GM12892 (cell line): ENCODE measurements around the gene MREG.
"Not testable (repeated sequence)": the region's sequence is repeated elsewhere in the genome, so short reads cannot be mapped to it uniquely, and the experiment has no call there.

Source experiments
- DNase-seq: peaks from one replicate; pipeline ENCODE4 v3.0.0; 2011; ENCODE audit not compliant: insufficient read length
- FAIRE-seq: peaks from 2 replicates; lab custom pipeline; 2011; peaks lifted over from hg19 to GRCh38; lab: Jason Lieb, UNC
- POLR2A ChIP-seq: IDR thresholded peaks from 2 replicates; pipeline ENCODE4 v1.6.1; 2011; ENCODE audit warnings: low read depth, low read length, control low read depth
- POLR2AphosphoS5 ChIP-seq: IDR thresholded peaks from 2 replicates; pipeline ENCODE4 v1.6.1; 2011; ENCODE audit warnings: low read depth, low read length, control low read depth
- TAF1 ChIP-seq: IDR thresholded peaks from 2 replicates; pipeline ENCODE4 v1.6.1; 2011; ENCODE audit warnings: low read depth, mild to moderate bottlenecking, control low read depth, low read length, borderline replicate concordance

Gene MREG

GRCh38 chr2:216002693-216003092, 10.7 kb downstream of the MREG start:
- no peak for FAIRE-seq
- DNase-seq = no peak
- TF ChIP-seq TAF1 (no peak), POLR2A (no peak), POLR2AphosphoS5 (no peak)

DNA sequence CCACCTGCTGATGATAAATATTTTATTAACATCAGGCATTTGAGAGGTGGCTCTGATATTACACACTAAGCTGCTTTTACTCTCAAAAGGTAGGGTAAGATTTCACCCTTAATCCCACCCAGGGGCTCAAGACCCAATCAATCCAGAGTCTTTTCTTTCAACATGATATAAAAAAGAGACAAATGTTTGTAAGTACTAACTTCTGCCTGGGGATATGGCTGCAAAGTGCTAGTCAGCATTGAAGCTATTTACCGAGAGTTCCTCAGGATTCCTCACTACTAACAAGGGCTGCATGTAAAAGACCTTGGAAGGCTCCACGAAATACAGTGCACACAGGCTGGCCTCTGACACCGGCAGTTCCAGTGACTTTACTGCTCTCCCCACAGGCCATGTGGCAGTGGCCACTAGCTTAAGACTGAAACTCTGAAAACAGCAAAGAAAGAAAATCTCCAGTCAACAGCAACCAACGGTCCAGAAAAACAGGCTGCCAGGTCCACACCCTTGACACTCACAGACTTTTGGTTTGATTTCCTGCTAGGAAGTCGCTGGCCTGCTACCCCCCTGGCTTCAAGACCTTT, 11.2 kb downstream of the MREG start:
- DNase-seq = no peak
- TF ChIP-seq TAF1 = no peak
- TF ChIP-seq POLR2AphosphoS5 = no peak; the same call in 1 of the 2 replicates
- FAIRE-seq = peak; percentile 24

- peak; percentile 74 for FAIRE-seq
- no peak for DNase-seq
- 0 out of 2 replicates have a peak, but pooled peaks have one; percentile 18 for TF ChIP-seq POLR2AphosphoS5
- no peak for TF ChIP-seq POLR2A
These were observed 11.9 kb downstream of the MREG start for GRCh38 chr2:216001216-216002100.

DNA sequence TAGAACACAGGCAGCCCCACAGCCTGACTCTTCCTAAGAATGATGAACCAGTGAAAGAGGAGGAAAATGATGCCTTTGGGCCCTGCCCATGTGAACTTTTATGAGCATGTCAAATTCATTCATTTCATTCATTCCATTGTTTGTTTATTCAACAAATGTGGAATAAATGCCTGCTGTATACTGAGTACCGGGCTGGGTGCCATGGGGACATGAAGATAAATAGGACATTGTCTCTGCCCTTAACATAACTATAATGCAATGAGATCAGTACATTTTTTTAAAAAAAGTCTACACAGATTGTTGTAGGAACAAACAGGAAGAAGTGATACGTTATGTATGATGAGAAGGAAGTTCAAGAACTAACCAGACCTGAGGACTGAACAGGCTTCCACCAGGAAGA, 14.7 kb downstream of the MREG start:
- FAIRE-seq (no peak), DNase-seq (no peak)
- TF ChIP-seq TAF1 (no peak), POLR2AphosphoS5 (no peak)

DNA sequence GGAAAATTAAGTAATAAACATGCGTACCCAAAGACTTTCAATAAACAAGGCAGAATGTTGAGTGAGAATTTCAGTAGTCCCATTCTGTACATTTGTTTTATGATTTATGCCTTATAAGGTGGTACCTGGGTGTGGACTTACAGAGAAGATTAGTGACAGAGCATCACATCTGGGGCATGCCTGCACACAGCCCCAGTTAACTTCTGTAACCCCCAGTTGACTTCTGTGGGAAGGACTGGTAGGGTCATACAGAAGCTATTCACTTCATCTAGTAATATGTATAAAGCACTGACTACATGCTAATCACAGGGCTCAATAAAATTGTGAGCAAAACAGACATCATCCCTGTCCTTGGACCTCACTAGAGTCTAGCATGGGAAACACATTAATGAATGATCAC, 16.1 kb downstream of the MREG start:
- TF ChIP-seq TAF1 = no peak
- no peak for TF ChIP-seq POLR2AphosphoS5
- no peak for TF ChIP-seq POLR2A
- no peak for FAIRE-seq

DNA sequence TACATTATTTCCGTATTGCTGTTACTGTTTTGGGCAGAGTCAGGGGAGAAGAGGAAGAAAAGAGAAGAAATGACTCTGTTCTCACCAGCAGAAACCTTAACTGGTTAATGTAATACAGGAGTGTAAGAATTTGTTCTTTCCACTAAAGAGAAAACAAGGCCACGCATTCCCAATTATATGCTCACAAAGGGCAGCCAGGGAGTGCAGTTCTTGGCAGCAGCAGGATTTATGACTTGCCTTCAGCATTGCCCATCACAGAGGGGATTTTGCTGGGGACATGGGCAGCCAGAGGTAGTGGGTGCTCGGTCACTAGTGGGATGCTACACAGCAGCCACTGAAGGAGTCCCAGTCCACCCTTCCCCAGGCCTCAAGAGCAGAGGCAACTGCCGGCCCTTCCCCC, 18.4 kb downstream of the MREG start:
- FAIRE-seq (no peak), DNase-seq (no peak)
- TF ChIP-seq POLR2AphosphoS5 (no peak), TAF1 (no peak), POLR2A (no peak)

More for the DNA sequence above, 16.1 kb downstream of the MREG start:
- DNase-seq = no peak

GRCh38 chr2:215988556-215989207, 24.7 kb downstream of the MREG start:
- not testable (repeated sequence) for FAIRE-seq, DNase-seq

DNA sequence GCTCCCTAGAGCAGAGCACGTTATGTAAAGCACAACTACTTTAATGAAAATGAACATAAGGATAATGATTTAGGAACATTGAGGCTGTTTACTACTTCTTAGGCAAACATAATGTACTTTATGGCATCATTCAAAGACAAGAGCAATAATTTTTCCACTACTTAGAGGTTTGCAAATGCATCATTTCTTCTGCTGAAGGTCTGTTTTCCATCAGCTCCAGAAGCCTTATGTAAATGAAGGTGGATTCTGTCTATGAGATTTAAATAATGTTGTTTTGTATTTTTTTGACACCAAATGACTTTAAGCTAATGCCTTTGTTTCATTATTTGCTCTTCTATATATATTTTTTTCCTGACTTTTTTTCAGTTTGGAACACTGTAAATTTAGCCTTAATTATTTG, 28.1 kb downstream of the MREG start:
- no peak for DNase-seq

GRCh38 chr2:215984661-215985060, 28.7 kb downstream of the MREG start:
- no peak for TF ChIP-seq POLR2A
- TF ChIP-seq POLR2AphosphoS5 = no peak
- no peak for TF ChIP-seq TAF1
- no peak for FAIRE-seq
- DNase-seq = no peak

More for the DNA sequence above, 28.1 kb downstream of the MREG start:
- no peak for TF ChIP-seq TAF1
- TF ChIP-seq POLR2A = no peak
- no peak for TF ChIP-seq POLR2AphosphoS5
- FAIRE-seq = no peak

- TF ChIP-seq POLR2A = no peak
- TF ChIP-seq POLR2AphosphoS5 = no peak
- TF ChIP-seq TAF1 = no peak
- DNase-seq (no peak), FAIRE-seq (peak; percentile 48)
These were observed 29.6 kb downstream of the MREG start for GRCh38 chr2:215983581-215984351.

DNA sequence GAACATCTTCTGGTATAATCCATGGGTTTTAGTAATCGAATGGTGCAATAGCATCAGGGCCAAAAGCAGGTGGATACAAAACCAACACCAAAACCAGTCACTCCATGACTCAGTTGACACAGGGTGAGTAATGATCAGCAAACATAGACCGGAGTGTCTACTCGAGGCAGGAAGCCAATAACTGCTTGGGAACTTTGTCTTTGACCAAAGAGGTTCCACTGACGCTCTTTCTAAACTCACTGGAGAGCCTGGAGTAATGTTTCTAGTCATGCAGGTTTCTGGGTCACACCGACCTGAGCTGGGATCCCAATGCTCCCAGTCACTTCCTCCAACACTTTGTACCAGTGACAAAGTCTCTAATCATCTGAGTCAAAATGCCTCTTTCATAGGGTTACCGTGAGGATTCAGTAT, 30.9 kb downstream of the MREG start:
- TF ChIP-seq POLR2A = no peak
- TF ChIP-seq POLR2AphosphoS5 = no peak
- TF ChIP-seq TAF1 = no peak
- no peak for DNase-seq
- no peak for FAIRE-seq

DNA sequence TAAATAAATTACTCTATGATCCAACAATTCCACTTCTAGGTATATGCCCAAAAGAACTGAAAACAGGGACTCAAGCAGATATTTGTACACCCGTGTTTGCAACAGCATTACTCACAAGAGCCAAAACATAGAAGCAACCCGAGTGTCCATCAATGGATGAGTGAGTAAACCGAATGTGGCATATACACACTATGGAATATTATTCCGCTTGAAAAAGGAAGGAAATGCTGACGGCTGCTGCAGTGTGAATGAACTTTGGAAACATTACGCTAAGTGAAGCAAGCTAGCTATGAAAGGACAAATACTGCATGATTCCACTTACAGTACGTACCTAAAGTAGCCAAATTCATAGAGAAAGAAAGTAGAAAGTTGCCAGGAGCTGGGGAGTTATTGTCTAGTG, 32.2 kb downstream of the MREG start:
- FAIRE-seq (no peak), DNase-seq (no peak)
- TF ChIP-seq POLR2AphosphoS5 = no peak
- TF ChIP-seq POLR2A = no peak
- no peak for TF ChIP-seq TAF1
